K562 (cell line): Measurements from ENCODE around the gene HCFC1R1. TPM values are rescaled to one million over a fixed set of nuclear protein-coding genes. Genes with fewer than 3 reads are reported as not detected.

Experiments used
- ATF1 ChIP-seq, 2 experiments: fragments of 450-650 bp in 1 of 2; IDR thresholded peaks; 2 replicates each; pipeline ENCODE4 v1.6.1; 2016; ENCODE audit warnings: missing compliant biosample characterization in 1 of 2, missing genetic modification characterization in 1 of 2
- BRD4 ChIP-seq: fragments of 200-600 bp; sonication (generic); IDR thresholded peaks from 2 replicates; pipeline ENCODE4 v1.6.1; 2017; ENCODE audit warnings: inconsistent platforms
- MAX ChIP-seq: sonication (generic); formaldehyde crosslinking; IDR thresholded peaks from 2 replicates; pipeline ENCODE4 v1.9.0; 2022; ENCODE audit warnings: mild to moderate bottlenecking, missing genetic modification reagents
- MCM5 ChIP-seq: fragments of 450-650 bp; IDR thresholded peaks from 2 replicates; pipeline ENCODE4 v1.6.1; 2016; ENCODE audit warnings: low read depth
- POLR2H ChIP-seq: IDR thresholded peaks from 2 replicates; pipeline ENCODE4 v1.6.1; 2016; ENCODE audit warnings: missing genetic modification characterization, low read depth, mild to moderate bottlenecking, control low read depth, missing compliant biosample characterization, moderate library complexity
- RFX7 ChIP-seq: fragments of 250-450 bp; sonication (Bioruptor Pico); IDR thresholded peaks from 2 replicates; pipeline ENCODE4 v1.5.1; 2021; ENCODE audit warnings: mild to moderate bottlenecking
- RREB1 ChIP-seq: fragments of 250-450 bp; sonication (Bioruptor Pico); IDR thresholded peaks from 2 replicates; pipeline ENCODE4 v1.4.0; 2020
- SOX6 ChIP-seq: fragments of 450-650 bp; IDR thresholded peaks from 2 replicates; pipeline ENCODE4 v1.6.1; 2014; ENCODE audit warnings: mild to moderate bottlenecking
- SREBF2 ChIP-seq: sonication (generic); formaldehyde crosslinking; IDR thresholded peaks from 2 replicates; pipeline ENCODE4 v1.4.0; 2020; ENCODE audit warnings: mild to moderate bottlenecking, missing genetic modification reagents
- TFAM ChIP-seq: fragments of 250-450 bp; sonication (Bioruptor Pico); conservative IDR thresholded peaks from 2 replicates; pipeline ENCODE4 v1.5.0; 2021; ENCODE audit warnings: mild to moderate bottlenecking, moderate library complexity
- ZBTB7A ChIP-seq: IDR thresholded peaks from 2 replicates; pipeline ENCODE4 v1.6.1; 2011; ENCODE audit warnings: low read depth, mild to moderate bottlenecking, low read length, moderate library complexity, borderline replicate concordance; ENCODE audit not compliant: control insufficient read depth
- ZBTB9 ChIP-seq: fragments of 450-650 bp; formaldehyde crosslinking; IDR thresholded peaks from 2 replicates; pipeline ENCODE4 v1.4.0; 2020; ENCODE audit warnings: mild to moderate bottlenecking, moderate library complexity
- ZNF121 ChIP-seq: sonication (generic); formaldehyde crosslinking; conservative IDR thresholded peaks from 2 replicates; pipeline ENCODE4 v1.8.0; 2022; ENCODE audit warnings: missing genetic modification reagents
- ZNF212 ChIP-seq: fragments of 450-650 bp; formaldehyde crosslinking; IDR thresholded peaks from 2 replicates; pipeline ENCODE4 v1.4.0; 2020; ENCODE audit warnings: mild to moderate bottlenecking
- ZNF316 ChIP-seq: fragments of 450-650 bp; IDR thresholded peaks from 2 replicates; pipeline ENCODE4 v1.6.1; 2016
- ZNF551 ChIP-seq: fragments of 250-450 bp; sonication (Bioruptor Pico); IDR thresholded peaks from 2 replicates; pipeline ENCODE4 v1.5.0; 2021; ENCODE audit warnings: mild to moderate bottlenecking, moderate library complexity
- ZNF57 ChIP-seq: fragments of 450-650 bp; formaldehyde crosslinking; IDR thresholded peaks from 2 replicates; pipeline ENCODE4 v1.4.0; 2020; ENCODE audit warnings: mild to moderate bottlenecking, moderate library complexity
- polyA plus RNA-seq, 8 experiments: library from polyadenylated mRNA; depleted of rRNA in 4 of 8; stranded (reverse) in 5 of 8; unstranded in 3 of 8; fragments of >200 nt; fragmentation: Nextera tagmentation in 2 of 8; fragmentation: Illumina TruSeq in 1 of 8; extraction: Ambion mirVana in 2 of 8; extraction: Trizol in 1 of 8; gene quantifications; 2 replicates each; pipeline versions ENCODE4 v1.2.1 to v1.2.3, GENCODE V29; 2011 to 2014; ENCODE audit warnings: inconsistent platforms in 1 of 8, missing spikeins in 1 of 8
- total RNA-seq, 7 experiments: library from RNA; depleted of rRNA in 6 of 7; stranded (reverse); fragments of >200 nt in 6 of 7; fragmentation: Illumina TruSeq in 2 of 7; extraction: Trizol in 2 of 7; gene quantifications; 2 replicates each; pipeline versions ENCODE4 v1.2.1 to v1.2.3, GENCODE V29; 2011 to 2021; ENCODE audit warnings: low replicate concordance in 1 of 7
- TF ChIP-seq, protein P1 (sequence below): fragments of 200-800 bp; sonication (Bioruptor generic); IDR thresholded peaks from 2 replicates; pipeline ENCODE4 v1.6.1; 2016; ENCODE audit warnings: missing genetic modification characterization, missing compliant biosample characterization

Gene HCFC1R1
- total and polyA plus RNA-seq, 9 of the 15 experiments (the other 6 are each of a cell fraction or from before 2014, with no cell fraction given), result 2.2 to 29.0 (median 11.2) TPM

- TF ChIP-seq ZBTB9, result no peak
- TF ChIP-seq BRD4, result no peak
- TF ChIP-seq ZBTB7A, result peak; percentile 69; the same call in 1 of the 2 replicates
- no peak for TF ChIP-seq RFX7
- peak; percentile 6; the same call in 1 of the 2 replicates for TF ChIP-seq ZNF316
- no peak for TF ChIP-seq TFAM
- TF ChIP-seq RREB1, result no peak
- no peak for TF ChIP-seq ZNF57 (CRISPR knock-in tag)
- no peak for TF ChIP-seq POLR2H (tag)
- TF ChIP-seq SOX6, result no peak; the same call in 1 of the 2 replicates
- peak; percentile 60 for TF ChIP-seq MAX (CRISPR knock-in tag)
- no peak for TF ChIP-seq ZNF212 (CRISPR knock-in tag)
- no peak for TF ChIP-seq ATF1 (CRISPR knock-in tag; IDR thresholded peaks at IDR 0.05)
- peak; percentile 49; the same call in 1 of the 2 replicates for TF ChIP-seq ATF1 (tag; IDR thresholded peaks at IDR 0.05)
- TF ChIP-seq, protein P1, sequence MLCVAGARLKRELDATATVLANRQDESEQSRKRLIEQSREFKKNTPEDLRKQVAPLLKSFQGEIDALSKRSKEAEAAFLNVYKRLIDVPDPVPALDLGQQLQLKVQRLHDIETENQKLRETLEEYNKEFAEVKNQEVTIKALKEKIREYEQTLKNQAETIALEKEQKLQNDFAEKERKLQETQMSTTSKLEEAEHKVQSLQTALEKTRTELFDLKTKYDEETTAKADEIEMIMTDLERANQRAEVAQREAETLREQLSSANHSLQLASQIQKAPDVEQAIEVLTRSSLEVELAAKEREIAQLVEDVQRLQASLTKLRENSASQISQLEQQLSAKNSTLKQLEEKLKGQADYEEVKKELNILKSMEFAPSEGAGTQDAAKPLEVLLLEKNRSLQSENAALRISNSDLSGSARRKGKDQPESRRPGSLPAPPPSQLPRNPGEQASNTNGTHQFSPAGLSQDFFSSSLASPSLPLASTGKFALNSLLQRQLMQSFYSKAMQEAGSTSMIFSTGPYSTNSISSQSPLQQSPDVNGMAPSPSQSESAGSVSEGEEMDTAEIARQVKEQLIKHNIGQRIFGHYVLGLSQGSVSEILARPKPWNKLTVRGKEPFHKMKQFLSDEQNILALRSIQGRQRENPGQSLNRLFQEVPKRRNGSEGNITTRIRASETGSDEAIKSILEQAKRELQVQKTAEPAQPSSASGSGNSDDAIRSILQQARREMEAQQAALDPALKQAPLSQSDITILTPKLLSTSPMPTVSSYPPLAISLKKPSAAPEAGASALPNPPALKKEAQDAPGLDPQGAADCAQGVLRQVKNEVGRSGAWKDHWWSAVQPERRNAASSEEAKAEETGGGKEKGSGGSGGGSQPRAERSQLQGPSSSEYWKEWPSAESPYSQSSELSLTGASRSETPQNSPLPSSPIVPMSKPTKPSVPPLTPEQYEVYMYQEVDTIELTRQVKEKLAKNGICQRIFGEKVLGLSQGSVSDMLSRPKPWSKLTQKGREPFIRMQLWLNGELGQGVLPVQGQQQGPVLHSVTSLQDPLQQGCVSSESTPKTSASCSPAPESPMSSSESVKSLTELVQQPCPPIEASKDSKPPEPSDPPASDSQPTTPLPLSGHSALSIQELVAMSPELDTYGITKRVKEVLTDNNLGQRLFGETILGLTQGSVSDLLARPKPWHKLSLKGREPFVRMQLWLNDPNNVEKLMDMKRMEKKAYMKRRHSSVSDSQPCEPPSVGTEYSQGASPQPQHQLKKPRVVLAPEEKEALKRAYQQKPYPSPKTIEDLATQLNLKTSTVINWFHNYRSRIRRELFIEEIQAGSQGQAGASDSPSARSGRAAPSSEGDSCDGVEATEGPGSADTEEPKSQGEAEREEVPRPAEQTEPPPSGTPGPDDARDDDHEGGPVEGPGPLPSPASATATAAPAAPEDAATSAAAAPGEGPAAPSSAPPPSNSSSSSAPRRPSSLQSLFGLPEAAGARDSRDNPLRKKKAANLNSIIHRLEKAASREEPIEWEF (CRISPR knock-in tag), result no peak
- TF ChIP-seq MCM5, result no peak
- no peak for TF ChIP-seq ZNF121 (CRISPR knock-in tag)
- TF ChIP-seq SREBF2 (CRISPR knock-in tag), result no peak
- TF ChIP-seq ZNF551 (CRISPR knock-in tag), result no peak
Measured at GRCh38 chr16:2983706-2984136, 40.0 kb downstream of the HCFC1R1 start (continued).
